ENCODE measurements around the gene AGPS. TPM values are rescaled to one million over a fixed set of nuclear protein-coding genes. Genes with fewer than 3 reads are reported as not detected.

Gene AGPS
- total and polyA plus RNA-seq, 2 of the 13 experiments (the other 11 are each of a cell fraction or from before 2014, with no cell fraction given), result 39.4 to 99.0 TPM

GRCh38 chr2:177393824-177394593, 1.4 kb downstream of the AGPS start (continued):
- TF ChIP-seq TSC22D2 (CRISPR knock-in tag; IDR thresholded peaks at IDR 0.05; ENCODE audit: borderline replicate concordance), result 0 out of 2 replicates have a peak, but pooled peaks have one; percentile 7
- TF ChIP-seq DDIT3 (CRISPR knock-in tag; IDR thresholded peaks at IDR 0.05), result no peak
- no peak for TF ChIP-seq GTF2F1 (IDR thresholded peaks at IDR 0.05; ENCODE audit: low read length)
- no peak for TF ChIP-seq ZNF678 (CRISPR knock-in tag; IDR thresholded peaks at IDR 0.05)
- peak; percentile 50; the same call in 1 of the 2 replicates for TF ChIP-seq ATF1 (CRISPR knock-in tag; IDR thresholded peaks at IDR 0.05)
- no peak for TF ChIP-seq ZNF891 (CRISPR knock-in tag; IDR thresholded peaks at IDR 0.05)
- TF ChIP-seq ZXDC (CRISPR knock-in tag; IDR thresholded peaks at IDR 0.05), result no peak
- peak; percentile 81 for TF ChIP-seq FOXP4 (CRISPR knock-in tag; IDR thresholded peaks at IDR 0.05)
- no peak for TF ChIP-seq ZNF383 (CRISPR knock-in tag; IDR thresholded peaks at IDR 0.05; ENCODE audit: borderline replicate concordance)
- TF ChIP-seq BORCS8-MEF2B (CRISPR knock-in tag; IDR thresholded peaks at IDR 0.05), result no peak
- peak; percentile 17; the same call in 1 of the 2 replicates for TF ChIP-seq RCOR2 (CRISPR knock-in tag; IDR thresholded peaks at IDR 0.05)
- no peak for TF ChIP-seq ZNF431 (CRISPR knock-in tag; IDR thresholded peaks at IDR 0.05; ENCODE audit: borderline replicate concordance, low read depth)
- no peak for TF ChIP-seq RFX5 (IDR thresholded peaks at IDR 0.05; ENCODE audit: low read depth, low read length)
- no peak for TF ChIP-seq SPEN (CRISPR knock-in tag; IDR thresholded peaks at IDR 0.05; ENCODE audit: low read depth)
- TF ChIP-seq BHLHE40 (IDR thresholded peaks at IDR 0.05; ENCODE audit: low read length), result no peak
- TF ChIP-seq CREM (IDR thresholded peaks at IDR 0.05), result peak; percentile 55
- no peak for TF ChIP-seq CREM (CRISPR knock-in tag; IDR thresholded peaks at IDR 0.05)
- no peak for TF ChIP-seq AGO2 (optimal IDR thresholded peaks at IDR 0.05; ENCODE audit: low read depth, low read length)
- no peak for TF ChIP-seq PBX3 (CRISPR knock-in tag; IDR thresholded peaks at IDR 0.05; ENCODE audit: borderline replicate concordance)
- TF ChIP-seq CSRNP1 (CRISPR knock-in tag; IDR thresholded peaks at IDR 0.05), result no peak
- TF ChIP-seq ZNF33A (CRISPR knock-in tag; IDR thresholded peaks at IDR 0.05; ENCODE audit: borderline replicate concordance), result no peak
